DOHH2 (cell line): ENCODE data around the gene TMEM82.

Source experiments
- H3F3A ChIP-seq: fragments of 200-600 bp; sonication (generic), shearing (Covaris generic); 2 replicates; pipeline ENCODE4 v1.6.0; 2016; ENCODE audit warnings: antibody characterized with exemption, mild to moderate bottlenecking; ENCODE audit not compliant: control insufficient read depth, insufficient read depth
- H3K27ac ChIP-seq: fragments of 200-600 bp; sonication (generic); 2 replicates; pipeline ENCODE4 v1.5.1; 2014; ENCODE audit warnings: low read depth, mild to moderate bottlenecking, low read length, moderate library complexity
- H3K27me3 ChIP-seq: fragments of 200-600 bp; sonication (generic); 2 replicates; pipeline ENCODE4 v1.6.1; 2014; ENCODE audit warnings: mild to moderate bottlenecking, low read length, mixed read lengths; ENCODE audit not compliant: control insufficient read depth
- H3K36me3 ChIP-seq: fragments of 200-600 bp; sonication (generic); 2 replicates; pipeline ENCODE4 v1.6.1; 2014; ENCODE audit warnings: mild to moderate bottlenecking, low read length, moderate library complexity, mixed read lengths; ENCODE audit not compliant: control insufficient read depth
- H3K4me1 ChIP-seq: fragments of 200-600 bp; sonication (generic); 2 replicates; pipeline ENCODE4 v1.6.1; 2014; ENCODE audit warnings: mild to moderate bottlenecking, low read length, mixed read lengths; ENCODE audit not compliant: control insufficient read depth
- H3K4me2 ChIP-seq: fragments of 200-600 bp; sonication (generic); 2 replicates; pipeline ENCODE4 v1.6.0; 2014; ENCODE audit warnings: mild to moderate bottlenecking, low read length, moderate library complexity
- H3K4me3 ChIP-seq: fragments of 200-600 bp; sonication (generic); 2 replicates; pipeline ENCODE4 v1.5.1; 2014; ENCODE audit warnings: mild to moderate bottlenecking, low read length, mixed read lengths
- H3K79me2 ChIP-seq: fragments of 200-600 bp; sonication (generic); 2 replicates; pipeline ENCODE4 v1.6.1; 2014; ENCODE audit warnings: mild to moderate bottlenecking, low read length, mixed read lengths; ENCODE audit not compliant: control insufficient read depth
- H3K9me2 ChIP-seq: fragments of 200-600 bp; sonication (generic); replicated peaks from 2 replicates; pipeline ENCODE4 v1.6.1; 2014; ENCODE audit warnings: mild to moderate bottlenecking, low read length, mixed read lengths; ENCODE audit not compliant: control insufficient read depth
- H3K9me3 ChIP-seq: fragments of 200-600 bp; sonication (generic); 2 replicates; pipeline ENCODE4 v1.6.1; 2014; ENCODE audit warnings: antibody characterized with exemption, low read length, mixed read lengths; ENCODE audit not compliant: control insufficient read depth, insufficient read depth
- H4K20me1 ChIP-seq: fragments of 200-600 bp; sonication (generic); 2 replicates; pipeline ENCODE4 v1.6.0; 2014; ENCODE audit warnings: low read depth, mild to moderate bottlenecking, antibody characterized with exemption, low read length, moderate library complexity; ENCODE audit not compliant: control insufficient read depth, insufficient read depth
- CTCF ChIP-seq: fragments of 200-600 bp; sonication (generic); IDR thresholded peaks from one replicate; pipeline ENCODE4 v1.5.1; 2014; ENCODE audit warnings: antibody characterized with exemption, mild to moderate bottlenecking, low read depth, low read length; ENCODE audit not compliant: poor library complexity, severe bottlenecking
- EZH2phosphoT487 ChIP-seq: fragments of 200-600 bp; sonication (generic); IDR thresholded peaks from 2 replicates; pipeline ENCODE4 v1.6.1; 2017; ENCODE audit warnings: borderline replicate concordance, mild to moderate bottlenecking, antibody characterized with exemption, low read length, moderate library complexity, mixed read lengths

TMEM82 gene

GRCh38 chr1:15727866-15728534 is 14.3 kb upstream of the TMEM82 start:
- H3K27ac ChIP-seq: no peak overlapping the region
- H3K4me1 ChIP-seq: no peaks in the 10 kb centered on the region
- no peak overlapping the region for H3K4me2 ChIP-seq
- no peaks in the 10 kb centered on the region for H3K9me2 ChIP-seq
- no peaks in the 10 kb centered on the region for H3K9me3 ChIP-seq
- no peaks in the 10 kb centered on the region for H4K20me1 ChIP-seq
- H3K36me3 ChIP-seq: peaks cover 38% of the 10 kb centered on the region
- TF ChIP-seq CTCF: no peak
- no peak for TF ChIP-seq EZH2phosphoT487
- H3K27me3 ChIP-seq: no peaks in the 10 kb centered on the region
- no peaks in the 10 kb centered on the region for H3K79me2 ChIP-seq
- no peaks in the 10 kb centered on the region for H3F3A ChIP-seq
- no peak overlapping the region for H3K4me3 ChIP-seq

- Histone ChIP-seq H3K9me3 (no peaks in the 10 kb centered on the region), H3K4me3 (no peak overlapping the region), H3K36me3 (peaks cover 45% of the 10 kb centered on the region), H3K27ac (no peak overlapping the region), H3K27me3 (no peaks in the 10 kb centered on the region), H3K9me2 (no peaks in the 10 kb centered on the region), H3K79me2 (no peaks in the 10 kb centered on the region), H3F3A (no peaks in the 10 kb centered on the region), H4K20me1 (no peaks in the 10 kb centered on the region), H3K4me2 (no peak overlapping the region), H3K4me1 (no peaks in the 10 kb centered on the region)
- TF ChIP-seq EZH2phosphoT487 (no peak), CTCF (no peak)
Observed at GRCh38 chr1:15728937-15729657, 13.2 kb upstream of the TMEM82 start.

GRCh38 chr1:15730423-15730822 is 11.9 kb upstream of the TMEM82 start:
- Histone ChIP-seq H3K36me3 (peaks cover 46% of the 10 kb centered on the region), H3K9me2 (no peaks in the 10 kb centered on the region), H3K27me3 (no peaks in the 10 kb centered on the region), H3K4me1 (no peaks in the 10 kb centered on the region), H3F3A (no peaks in the 10 kb centered on the region), H3K27ac (no peak overlapping the region), H3K4me2 (no peak overlapping the region), H3K4me3 (no peak overlapping the region), H3K79me2 (no peaks in the 10 kb centered on the region), H3K9me3 (no peaks in the 10 kb centered on the region), H4K20me1 (no peaks in the 10 kb centered on the region)
- no peak for TF ChIP-seq CTCF
- no peak for TF ChIP-seq EZH2phosphoT487
